SK-N-SH (cell line): ENCODE measurements around the gene KCNQ5. TPM values are rescaled to one million over a fixed set of nuclear protein-coding genes. Genes with fewer than 3 reads are reported as not detected.
A peak's percentile ranks its signal among the peaks of the same experiment; 100 is the strongest.

ENCODE experiments used
- CTCF ChIA-PET: fragments of 300-600, 350-600 bp; formaldehyde crosslinking; extraction: SDS; loops from one replicate; lab custom pipeline; 2021; lab: Yijun Ruan, JAX
- POLR2A ChIA-PET: fragments of 350-600 bp; sonication (Branson Sonifier 250); formaldehyde crosslinking; extraction: SDS; loops from one replicate; lab custom pipeline; 2020; ENCODE audit warnings: antibody characterized with exemption, inconsistent platforms; lab: Yijun Ruan, JAX
- DNase-seq: peaks from one replicate; pipeline ENCODE4 v3.0.0; 2012
- H2AFZ ChIP-seq: fragments of 200-600 bp; sonication (generic); 2 replicates; pipeline ENCODE4 v1.8.1; 2016; ENCODE audit warnings: antibody characterized with exemption, mild to moderate bottlenecking, low read depth
- H3F3A ChIP-seq: fragments of 200-600 bp; sonication (generic); replicated peaks from 2 replicates; pipeline ENCODE3; 2016; ENCODE audit warnings: antibody characterized with exemption, mild to moderate bottlenecking; ENCODE audit not compliant: insufficient read depth
- H3K27ac ChIP-seq, 2 experiments: fragments of 200-500 bp in 1 of 2; fragments of 200-600 bp in 1 of 2; sonication (Bioruptor generic) in 1 of 2; sonication (generic), shearing (Covaris generic) in 1 of 2; 2 replicates each; pipeline versions ENCODE4 v1.5.1 to v1.6.1; 2014 to 2016; ENCODE audit warnings: low read depth in 2 of 2, inconsistent platforms in 1 of 2, low read length in 1 of 2, mild to moderate bottlenecking in 1 of 2, mixed read lengths in 1 of 2
- H3K27me3 ChIP-seq: fragments of 200-600 bp; sonication (generic), shearing (Covaris generic); 2 replicates; pipeline ENCODE4 v1.6.1; 2016; ENCODE audit warnings: mixed run types; ENCODE audit not compliant: insufficient read depth
- H3K36me3 ChIP-seq, 2 experiments: fragments of 200-500 bp in 1 of 2; fragments of 200-600 bp in 1 of 2; sonication (Bioruptor generic) in 1 of 2; sonication (generic) in 1 of 2; replicated peaks in 1 of 2; 2 replicates each; pipeline versions ENCODE3 to v1.5.1; 2014 to 2016; ENCODE audit warnings: low read length in 1 of 2, mild to moderate bottlenecking in 1 of 2; ENCODE audit not compliant: insufficient read depth in 2 of 2, control insufficient read depth in 1 of 2
- H3K4me1 ChIP-seq, 2 experiments: fragments of 200-500 bp in 1 of 2; fragments of 200-600 bp in 1 of 2; sonication (Bioruptor generic) in 1 of 2; sonication (generic), shearing (Covaris generic) in 1 of 2; 2 replicates each; pipeline versions ENCODE4 v1.5.1 to v1.6.1; 2014 to 2016; ENCODE audit warnings: low read depth in 1 of 2, low read length in 1 of 2, mixed run types in 1 of 2; ENCODE audit not compliant: insufficient read depth in 2 of 2, control insufficient read depth in 1 of 2
- H3K4me2 ChIP-seq: fragments of 200-600 bp; sonication (generic), shearing (Covaris generic); 2 replicates; pipeline ENCODE4 v1.6.1; 2017; ENCODE audit warnings: mixed run types
- H3K4me3 ChIP-seq, 2 experiments: fragments of 200-500 bp in 1 of 2; fragments of 200-600 bp in 1 of 2; sonication (Bioruptor generic) in 1 of 2; sonication (generic), shearing (Covaris generic) in 1 of 2; 2 replicates each; pipeline versions ENCODE4 v1.5.1 to v1.8.1; 2014 to 2016; ENCODE audit warnings: low read depth in 2 of 2, inconsistent platforms in 1 of 2, low read length in 1 of 2, mild to moderate bottlenecking in 1 of 2, mixed read lengths in 1 of 2, moderate library complexity in 1 of 2
- H3K79me2 ChIP-seq: fragments of 200-600 bp; sonication (generic); 2 replicates; pipeline ENCODE4 v1.8.1; 2017; ENCODE audit warnings: mild to moderate bottlenecking; ENCODE audit not compliant: insufficient read depth
- H3K9ac ChIP-seq: fragments of 200-600 bp; sonication (generic); 2 replicates; pipeline ENCODE4 v1.6.1; 2017; ENCODE audit warnings: mixed run types
- H3K9me2 ChIP-seq: fragments of 200-600 bp; sonication (generic); 2 replicates; pipeline ENCODE4 v1.6.1; 2017; ENCODE audit warnings: mixed run types
- H3K9me3 ChIP-seq: fragments of 200-600 bp; sonication (generic); 2 replicates; pipeline ENCODE4 v1.6.1; 2017; ENCODE audit warnings: mixed run types, mild to moderate bottlenecking, moderate library complexity
- H4K20me1 ChIP-seq: fragments of 200-600 bp; sonication (generic); 2 replicates; pipeline ENCODE4 v1.6.1; 2017; ENCODE audit warnings: mild to moderate bottlenecking, mixed run types; ENCODE audit not compliant: insufficient read depth
- FOSL2 ChIP-seq: IDR thresholded peaks from 2 replicates; pipeline ENCODE4 v1.4.0; 2012; ENCODE audit warnings: low read depth, mild to moderate bottlenecking, moderate library complexity, borderline replicate concordance
- GATA2 ChIP-seq: sonication (generic); formaldehyde crosslinking; IDR thresholded peaks from 2 replicates; pipeline ENCODE4 v1.5.0; 2020; ENCODE audit warnings: mild to moderate bottlenecking, missing genetic modification reagents
- JUND ChIP-seq: IDR thresholded peaks from 2 replicates; pipeline ENCODE4 v1.4.0; 2012
- NFIC ChIP-seq: IDR thresholded peaks from 2 replicates; pipeline ENCODE4 v1.4.0; 2012; ENCODE audit warnings: borderline replicate concordance
- SIN3A ChIP-seq: IDR thresholded peaks from 2 replicates; pipeline ENCODE4 v1.6.1; 2012; ENCODE audit warnings: low read depth, mild to moderate bottlenecking, low read length, moderate library complexity, borderline replicate concordance
- TAF1 ChIP-seq: IDR thresholded peaks from 2 replicates; pipeline ENCODE4 v1.6.1; 2012; ENCODE audit warnings: low read depth, mild to moderate bottlenecking, low read length, moderate library complexity, borderline replicate concordance
- TCF12 ChIP-seq: IDR thresholded peaks from 2 replicates; pipeline ENCODE4 v1.4.0; 2012
- WGBS: methylation state at CpG from one replicate; pipeline ENCODE4 v1.1.6; 2017; ENCODE audit warnings: low lambda C conversion rate; 5-methylcytosine and 5-hydroxymethylcytosine counted together
- polyA plus RNA-seq, 3 experiments: library from polyadenylated mRNA; depleted of rRNA; stranded (reverse); fragments of >200 nt; gene quantifications; 2 replicates each; pipeline ENCODE4 v1.2.3, GENCODE V29; 2012
- TF ChIP-seq, protein P1 (sequence below): IDR thresholded peaks from 2 replicates; pipeline ENCODE4 v1.4.0; 2012; ENCODE audit warnings: low read depth
- TF ChIP-seq, protein P2 (sequence below): fragments of 150-350 bp; IDR thresholded peaks from 2 replicates; pipeline ENCODE4 v1.6.1; 2016; ENCODE audit warnings: mild to moderate bottlenecking, low read depth, low read length
- TF ChIP-seq, protein P3 (sequence below): fragments of 200-600 bp; sonication (generic); IDR thresholded peaks from 2 replicates; pipeline ENCODE4 v1.6.1; 2017; ENCODE audit warnings: antibody characterized with exemption, mild to moderate bottlenecking, moderate library complexity
- TF ChIP-seq, protein P4 (sequence below): fragments of 150-350 bp; IDR thresholded peaks from 2 replicates; pipeline ENCODE4 v1.6.1; 2017; ENCODE audit warnings: antibody characterized with exemption, low read length, low read depth, borderline replicate concordance

KCNQ5 gene
- polyA plus RNA-seq, 1 of the 3 experiments (the other 2 are of a cell fraction): 3.2 TPM

DNA sequence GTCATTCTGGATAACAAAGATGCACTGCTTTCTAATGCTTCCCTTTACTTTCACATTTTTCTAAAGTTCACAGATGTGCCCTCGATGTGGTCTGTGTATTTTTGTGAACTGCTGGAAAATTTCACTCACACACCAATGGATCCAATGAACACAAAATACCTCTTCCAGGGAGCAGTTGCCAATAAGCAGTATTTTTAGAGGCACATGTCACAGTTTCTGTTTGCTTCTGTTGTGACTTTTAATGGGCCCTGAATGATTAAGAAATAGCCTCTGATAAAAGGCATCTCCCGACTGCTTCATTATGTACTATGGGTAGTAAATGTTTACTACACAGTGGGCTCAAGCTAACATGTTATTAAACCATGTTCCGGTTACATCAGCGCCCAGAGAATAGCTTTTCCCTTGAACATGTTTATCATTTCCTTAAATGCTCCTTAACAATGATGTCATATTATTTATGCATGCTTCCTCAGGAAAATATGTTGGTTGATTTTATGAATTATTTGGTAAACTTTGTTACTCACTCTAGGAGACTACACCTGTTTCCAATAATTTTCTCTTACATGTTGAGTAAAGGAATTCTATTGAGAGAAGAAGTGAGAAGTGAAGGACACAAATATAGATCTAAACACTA, 188.0 kb downstream of the KCNQ5 start:
- TF ChIP-seq, protein P1, sequence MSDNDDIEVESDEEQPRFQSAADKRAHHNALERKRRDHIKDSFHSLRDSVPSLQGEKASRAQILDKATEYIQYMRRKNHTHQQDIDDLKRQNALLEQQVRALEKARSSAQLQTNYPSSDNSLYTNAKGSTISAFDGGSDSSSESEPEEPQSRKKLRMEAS: no peak
- TF ChIP-seq NFIC (no peak), FOSL2 (no peak), TAF1 (no peak), GATA2 (no peak), JUND (no peak), SIN3A (no peak)
- TF ChIP-seq, protein P2, sequence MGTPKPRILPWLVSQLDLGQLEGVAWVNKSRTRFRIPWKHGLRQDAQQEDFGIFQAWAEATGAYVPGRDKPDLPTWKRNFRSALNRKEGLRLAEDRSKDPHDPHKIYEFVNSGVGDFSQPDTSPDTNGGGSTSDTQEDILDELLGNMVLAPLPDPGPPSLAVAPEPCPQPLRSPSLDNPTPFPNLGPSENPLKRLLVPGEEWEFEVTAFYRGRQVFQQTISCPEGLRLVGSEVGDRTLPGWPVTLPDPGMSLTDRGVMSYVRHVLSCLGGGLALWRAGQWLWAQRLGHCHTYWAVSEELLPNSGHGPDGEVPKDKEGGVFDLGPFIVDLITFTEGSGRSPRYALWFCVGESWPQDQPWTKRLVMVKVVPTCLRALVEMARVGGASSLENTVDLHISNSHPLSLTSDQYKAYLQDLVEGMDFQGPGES: no peak
- TF ChIP-seq, protein P3, sequence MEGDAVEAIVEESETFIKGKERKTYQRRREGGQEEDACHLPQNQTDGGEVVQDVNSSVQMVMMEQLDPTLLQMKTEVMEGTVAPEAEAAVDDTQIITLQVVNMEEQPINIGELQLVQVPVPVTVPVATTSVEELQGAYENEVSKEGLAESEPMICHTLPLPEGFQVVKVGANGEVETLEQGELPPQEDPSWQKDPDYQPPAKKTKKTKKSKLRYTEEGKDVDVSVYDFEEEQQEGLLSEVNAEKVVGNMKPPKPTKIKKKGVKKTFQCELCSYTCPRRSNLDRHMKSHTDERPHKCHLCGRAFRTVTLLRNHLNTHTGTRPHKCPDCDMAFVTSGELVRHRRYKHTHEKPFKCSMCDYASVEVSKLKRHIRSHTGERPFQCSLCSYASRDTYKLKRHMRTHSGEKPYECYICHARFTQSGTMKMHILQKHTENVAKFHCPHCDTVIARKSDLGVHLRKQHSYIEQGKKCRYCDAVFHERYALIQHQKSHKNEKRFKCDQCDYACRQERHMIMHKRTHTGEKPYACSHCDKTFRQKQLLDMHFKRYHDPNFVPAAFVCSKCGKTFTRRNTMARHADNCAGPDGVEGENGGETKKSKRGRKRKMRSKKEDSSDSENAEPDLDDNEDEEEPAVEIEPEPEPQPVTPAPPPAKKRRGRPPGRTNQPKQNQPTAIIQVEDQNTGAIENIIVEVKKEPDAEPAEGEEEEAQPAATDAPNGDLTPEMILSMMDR: no peak
- TF ChIP-seq, protein P4, sequence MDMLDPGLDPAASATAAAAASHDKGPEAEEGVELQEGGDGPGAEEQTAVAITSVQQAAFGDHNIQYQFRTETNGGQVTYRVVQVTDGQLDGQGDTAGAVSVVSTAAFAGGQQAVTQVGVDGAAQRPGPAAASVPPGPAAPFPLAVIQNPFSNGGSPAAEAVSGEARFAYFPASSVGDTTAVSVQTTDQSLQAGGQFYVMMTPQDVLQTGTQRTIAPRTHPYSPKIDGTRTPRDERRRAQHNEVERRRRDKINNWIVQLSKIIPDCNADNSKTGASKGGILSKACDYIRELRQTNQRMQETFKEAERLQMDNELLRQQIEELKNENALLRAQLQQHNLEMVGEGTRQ: no peak
- Histone ChIP-seq H3K36me3 (peaks cover 0 to 5% of the 10 kb centered on the region in 2 experiments), H3F3A (peaks cover 18% of the 10 kb centered on the region), H3K9ac (no peak overlapping the region), H3K9me3 (no peaks in the 10 kb centered on the region), H3K27me3 (no peaks in the 10 kb centered on the region), H3K9me2 (no peaks in the 10 kb centered on the region), H3K4me3 (no peak overlapping the region), H2AFZ (no peak overlapping the region), H3K4me2 (no peak overlapping the region), H4K20me1 (no peaks in the 10 kb centered on the region), H3K79me2 (peaks cover 57% of the 10 kb centered on the region; the same call in 1 of the 2 replicates), H3K27ac (peak overlapping the region in 1 of 2 experiments; percentile 71; a peak in 1 of 4 replicates), H3K4me1 (peaks cover 2 to 16% of the 10 kb centered on the region in 2 experiments; a peak in 3 of 4 replicates)
- POLR2A ChIA-PET: no interaction called here
- CTCF ChIA-PET: interaction anchor here (1.2 kb wide), 1 partner anchor 12 kb away, joined by 3 read pairs; no protein-coding TSS in a partner anchor
- WGBS: 89% methylated on average over 4 of the region's 4 CpGs
- DNase-seq: no peak

DNA sequence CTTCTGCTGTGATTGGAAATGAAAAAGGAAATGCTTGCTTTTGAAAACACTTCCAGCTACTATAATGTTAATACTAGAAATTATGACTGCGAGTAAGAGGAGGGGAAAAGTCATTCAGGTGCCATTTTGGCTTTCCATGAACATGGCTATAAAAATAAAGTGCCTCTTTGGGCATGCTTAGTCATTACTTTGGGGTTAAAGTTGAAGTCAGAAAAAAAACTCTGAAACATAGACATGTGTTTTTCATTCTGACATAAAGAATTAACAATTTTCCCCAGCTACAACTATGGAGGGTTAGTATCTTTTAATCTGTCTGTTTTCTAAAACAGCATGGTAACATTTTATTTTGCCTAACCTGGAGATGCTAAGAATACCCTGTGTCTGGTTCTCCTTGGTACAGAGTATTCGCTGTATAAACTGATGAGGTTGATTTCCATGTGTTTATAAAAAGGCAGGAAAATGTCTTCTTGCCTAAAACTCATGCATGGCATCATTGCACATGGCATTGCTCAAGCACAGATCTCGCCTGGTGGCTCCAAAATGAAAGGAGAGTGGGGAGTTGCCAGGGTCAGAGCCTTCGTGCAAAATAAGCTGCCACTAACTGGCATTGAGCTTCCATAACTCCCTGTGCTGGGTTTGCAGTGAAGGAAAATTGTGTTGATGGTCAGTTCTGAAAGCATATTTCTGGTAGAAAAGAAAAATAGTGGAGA, 188.9 kb downstream of the KCNQ5 start:
- ChIA-PET CTCF (interaction anchor here (0.9 to 1.2 kb wide), 2 partner anchors 11 to 34 kb away, joined by 3 read pairs; no protein-coding TSS in a partner anchor), POLR2A (no interaction called here)
- H3K9me2 ChIP-seq: no peaks in the 10 kb centered on the region
- no peak overlapping the region for H3K9ac ChIP-seq
- H3K79me2 ChIP-seq: peaks cover 58% of the 10 kb centered on the region; the same call in 1 of the 2 replicates
- DNase-seq: no peak
- H4K20me1 ChIP-seq: no peaks in the 10 kb centered on the region
- H3K9me3 ChIP-seq: no peaks in the 10 kb centered on the region
- peaks cover 2 to 16% of the 10 kb centered on the region in 2 experiments; a peak in 3 of 4 replicates for H3K4me1 ChIP-seq
- H3K27ac ChIP-seq: peak overlapping the region in 1 of 2 experiments; percentile 71; a peak in 2 of 4 replicates
- H3K27me3 ChIP-seq: no peaks in the 10 kb centered on the region
- TF ChIP-seq NFIC (no peak), TCF12 (peak; percentile 13; the same call in 1 of the 2 replicates)
- WGBS: 94% methylated on average over 4 of the region's 4 CpGs
- H3K4me2 ChIP-seq: no peak overlapping the region
- H3K36me3 ChIP-seq: peaks cover 0 to 5% of the 10 kb centered on the region in 2 experiments
- no peak overlapping the region for H2AFZ ChIP-seq
- peaks cover 18% of the 10 kb centered on the region for H3F3A ChIP-seq
- no peak overlapping the region for H3K4me3 ChIP-seq
